Esophagus squamous epithelium (tissue), 5 donors: ENCODE data around the gene FOXA3. TPM values are rescaled to one million over a fixed set of nuclear protein-coding genes. Genes with fewer than 3 reads are reported as not detected.

Source experiments
- DNase-seq: peaks from one replicate; lab custom pipeline; 2025; lab: John Stamatoyannopoulos, UW
- H3K27ac ChIP-seq, 4 donors: fragments of 200-600 bp; sonication (generic); one replicate each; pipeline ENCODE4 v1.5.1; 2016 to 2019; ENCODE audit warnings: mild to moderate bottlenecking in 1 of 4
- H3K27me3 ChIP-seq, 4 donors: fragments of 200-600 bp; sonication (generic); 1 replicate in 3 of 4; 2 replicates in 1 of 4; pipeline versions ENCODE4 v1.5.1 to v1.6.0; 2017 to 2021; ENCODE audit warnings: antibody characterized with exemption in 1 of 4
- H3K36me3 ChIP-seq, 3 donors: fragments of 200-600 bp; sonication (generic); one replicate each; pipeline ENCODE4 v1.5.1; 2016 to 2019
- H3K4me1 ChIP-seq, 3 donors: fragments of 200-600 bp; sonication (generic); one replicate each; pipeline ENCODE4 v1.5.1; 2017 to 2019
- H3K4me3 ChIP-seq, 4 donors: fragments of 200-600 bp; sonication (generic); 1 replicate in 3 of 4; 2 replicates in 1 of 4; pipeline ENCODE4 v1.5.1; 2016 to 2019; ENCODE audit warnings: mild to moderate bottlenecking in 2 of 4, moderate library complexity in 1 of 4
- H3K9me3 ChIP-seq, 3 donors: fragments of 200-600 bp; sonication (generic); one replicate each; pipeline ENCODE4 v1.5.1; 2016 to 2019
- POLR2A ChIP-seq, 4 donors: fragments of 450-650 bp; IDR thresholded peaks; one replicate each; pipeline ENCODE4 v1.6.1; 2017; ENCODE audit warnings: antibody characterized with exemption in 4 of 4, mild to moderate bottlenecking in 4 of 4, moderate library complexity in 3 of 4
- WGBS, 2 donors: methylation state at CpG; one replicate each; pipeline ENCODE4 v1.1.5; 2018; 5-methylcytosine and 5-hydroxymethylcytosine counted together
- intact Hi-C: fragments of 100-400 bp; cut with DNase I; formaldehyde crosslinking; loops from one replicate; pipeline ENCODE4 v1.15.0; 2022
- total RNA-seq, 4 donors: library from RNA; depleted of rRNA; stranded (reverse); fragments of >200 nt; gene quantifications; one replicate each; pipeline ENCODE4 v1.1.0, GENCODE V29; 2016
- TF ChIP-seq, protein P1 (sequence below), 6 experiments: fragments of 450-650 bp in 4 of 6; fragments of 200-600 bp in 2 of 6; sonication (generic) in 2 of 6; IDR thresholded peaks; one replicate each; pipeline ENCODE4 v1.5.1; 2016 to 2019; ENCODE audit warnings: antibody characterized with exemption in 6 of 6, mild to moderate bottlenecking in 4 of 6, moderate library complexity in 4 of 6
- donor health status: DM: yes; HTN: yes; CAD: no.

FOXA3 gene
- total RNA-seq, 4 donors from 2014 or later, result 0.18 TPM; not detected in 3

DNA sequence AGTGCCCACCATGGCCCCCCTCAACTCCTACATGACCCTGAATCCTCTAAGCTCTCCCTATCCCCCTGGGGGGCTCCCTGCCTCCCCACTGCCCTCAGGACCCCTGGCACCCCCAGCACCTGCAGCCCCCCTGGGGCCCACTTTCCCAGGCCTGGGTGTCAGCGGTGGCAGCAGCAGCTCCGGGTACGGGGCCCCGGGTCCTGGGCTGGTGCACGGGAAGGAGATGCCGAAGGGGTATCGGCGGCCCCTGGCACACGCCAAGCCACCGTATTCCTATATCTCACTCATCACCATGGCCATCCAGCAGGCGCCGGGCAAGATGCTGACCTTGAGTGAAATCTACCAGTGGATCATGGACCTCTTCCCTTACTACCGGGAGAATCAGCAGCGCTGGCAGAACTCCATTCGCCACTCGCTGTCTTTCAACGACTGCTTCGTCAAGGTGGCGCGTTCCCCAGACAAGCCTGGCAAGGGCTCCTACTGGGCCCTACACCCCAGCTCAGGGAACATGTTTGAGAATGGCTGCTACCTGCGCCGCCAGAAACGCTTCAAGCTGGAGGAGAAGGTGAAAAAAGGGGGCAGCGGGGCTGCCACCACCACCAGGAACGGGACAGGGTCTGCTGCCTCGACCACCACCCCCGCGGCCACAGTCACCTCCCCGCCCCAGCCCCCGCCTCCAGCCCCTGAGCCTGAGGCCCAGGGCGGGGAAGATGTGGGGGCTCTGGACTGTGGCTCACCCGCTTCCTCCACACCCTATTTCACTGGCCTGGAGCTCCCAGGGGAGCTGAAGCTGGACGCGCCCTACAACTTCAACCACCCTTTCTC is 8.2 kb downstream of the FOXA3 start:
- 95% methylated on average over 10 of the region's 34 CpGs; no CpG with 5 or more reads in 1 of the 2 donors for WGBS, 2 donors
- Histone ChIP-seq H3K36me3 (no peaks in the 10 kb centered on the region), H3K9me3 (no peaks in the 10 kb centered on the region), H3K27ac (no peak overlapping the region), H3K4me3 (no peak overlapping the region), H3K4me1 (peaks cover 0 to 14% (median 8%) of the 10 kb centered on the region in 3 donors), H3K27me3 (peaks cover 0 to 13% (median 0%) of the 10 kb centered on the region in 4 donors)
- intact Hi-C loops, result no loop called here
- TF ChIP-seq, protein P1, sequence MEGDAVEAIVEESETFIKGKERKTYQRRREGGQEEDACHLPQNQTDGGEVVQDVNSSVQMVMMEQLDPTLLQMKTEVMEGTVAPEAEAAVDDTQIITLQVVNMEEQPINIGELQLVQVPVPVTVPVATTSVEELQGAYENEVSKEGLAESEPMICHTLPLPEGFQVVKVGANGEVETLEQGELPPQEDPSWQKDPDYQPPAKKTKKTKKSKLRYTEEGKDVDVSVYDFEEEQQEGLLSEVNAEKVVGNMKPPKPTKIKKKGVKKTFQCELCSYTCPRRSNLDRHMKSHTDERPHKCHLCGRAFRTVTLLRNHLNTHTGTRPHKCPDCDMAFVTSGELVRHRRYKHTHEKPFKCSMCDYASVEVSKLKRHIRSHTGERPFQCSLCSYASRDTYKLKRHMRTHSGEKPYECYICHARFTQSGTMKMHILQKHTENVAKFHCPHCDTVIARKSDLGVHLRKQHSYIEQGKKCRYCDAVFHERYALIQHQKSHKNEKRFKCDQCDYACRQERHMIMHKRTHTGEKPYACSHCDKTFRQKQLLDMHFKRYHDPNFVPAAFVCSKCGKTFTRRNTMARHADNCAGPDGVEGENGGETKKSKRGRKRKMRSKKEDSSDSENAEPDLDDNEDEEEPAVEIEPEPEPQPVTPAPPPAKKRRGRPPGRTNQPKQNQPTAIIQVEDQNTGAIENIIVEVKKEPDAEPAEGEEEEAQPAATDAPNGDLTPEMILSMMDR (IDR thresholded peaks at IDR 0.05), result no peak
- TF ChIP-seq POLR2A (IDR thresholded peaks at IDR 0.05), result no peak
- no peak for DNase-seq

GRCh38 chr19:45873219-45873772 is 9.2 kb downstream of the FOXA3 start:
- TF ChIP-seq, protein P1 (IDR thresholded peaks at IDR 0.05), result no peak
- TF ChIP-seq POLR2A (IDR thresholded peaks at IDR 0.05), result no peak
- 67 to 75% methylated on average over 2 to 5 of the region's 7 CpGs for whole genome bisulfite sequencing, 2 donors
- intact Hi-C loops, result no loop called here
- no peak for DNase-seq
- no peak overlapping the region for H3K4me3 ChIP-seq
- H3K27ac ChIP-seq, result no peak overlapping the region
- peaks cover 0 to 21% (median 8%) of the 10 kb centered on the region in 3 donors for H3K4me1 ChIP-seq
- no peaks in the 10 kb centered on the region for H3K9me3 ChIP-seq
- no peaks in the 10 kb centered on the region for H3K36me3 ChIP-seq
- H3K27me3 ChIP-seq, result peaks cover 0 to 13% (median 0%) of the 10 kb centered on the region in 4 donors

DNA sequence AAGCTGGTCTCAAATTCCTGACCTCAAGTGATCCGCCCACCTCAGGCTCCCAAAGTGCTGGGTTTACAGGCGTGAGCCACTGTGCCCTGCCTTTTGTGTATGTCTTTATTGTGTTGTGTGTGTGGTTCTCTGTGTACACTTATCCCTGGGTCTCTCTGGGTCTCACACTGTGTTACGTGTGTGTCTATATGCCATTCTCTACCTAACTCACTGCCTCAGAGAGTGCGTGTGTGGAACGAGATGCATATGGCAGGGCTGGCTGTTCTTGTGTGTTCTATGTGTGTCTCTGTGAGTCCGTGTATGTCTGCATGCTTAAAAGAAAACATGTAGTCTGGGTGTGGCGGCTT is 10.5 kb downstream of the FOXA3 start:
- Histone ChIP-seq H3K9me3 (no peaks in the 10 kb centered on the region), H3K27me3 (peaks cover 0 to 13% (median 0%) of the 10 kb centered on the region in 4 donors), H3K4me1 (peaks cover 0 to 24% (median 8%) of the 10 kb centered on the region in 3 donors), H3K36me3 (no peaks in the 10 kb centered on the region), H3K4me3 (no peak overlapping the region), H3K27ac (no peak overlapping the region)
- WGBS, 2 donors, result 75 to 78% methylated on average over 7 of the region's 7 CpGs
- DNase-seq, result no peak
- intact Hi-C loops, result no loop called here
- TF ChIP-seq POLR2A (IDR thresholded peaks at IDR 0.05), result no peak
- TF ChIP-seq, protein P1 (IDR thresholded peaks at IDR 0.05), result no peak

DNA sequence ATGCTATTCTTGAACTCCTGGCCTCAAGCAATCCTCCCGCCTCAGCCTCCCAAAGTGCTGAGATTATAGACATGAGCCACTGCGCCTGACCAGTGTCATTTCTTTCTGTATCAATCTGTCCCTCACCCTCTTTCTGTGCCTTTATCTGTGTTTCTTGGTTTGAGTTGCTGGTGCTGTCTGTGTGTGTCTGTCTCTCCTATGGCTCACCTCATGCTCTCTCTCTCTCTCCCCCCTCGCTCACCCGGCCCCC is 12.0 kb downstream of the FOXA3 start:
- Histone ChIP-seq H3K36me3 (no peaks in the 10 kb centered on the region), H3K27me3 (peaks cover 0 to 13% (median 0%) of the 10 kb centered on the region in 4 donors), H3K4me3 (no peak overlapping the region), H3K27ac (peak overlapping the region in 2 of 4 donors; percentile 56 to 76), H3K4me1 (peaks cover 0 to 24% (median 8%) of the 10 kb centered on the region in 3 donors), H3K9me3 (no peaks in the 10 kb centered on the region)
- DNase-seq, result no peak
- intact Hi-C loops, result no loop called here
- 49% methylated on average over 4 of the region's 4 CpGs for WGBS, 2 donors
- TF ChIP-seq, protein P1 (IDR thresholded peaks at IDR 0.05), result no peak
